ENCODE results near the gene LMLN.

LMLN gene

DNA sequence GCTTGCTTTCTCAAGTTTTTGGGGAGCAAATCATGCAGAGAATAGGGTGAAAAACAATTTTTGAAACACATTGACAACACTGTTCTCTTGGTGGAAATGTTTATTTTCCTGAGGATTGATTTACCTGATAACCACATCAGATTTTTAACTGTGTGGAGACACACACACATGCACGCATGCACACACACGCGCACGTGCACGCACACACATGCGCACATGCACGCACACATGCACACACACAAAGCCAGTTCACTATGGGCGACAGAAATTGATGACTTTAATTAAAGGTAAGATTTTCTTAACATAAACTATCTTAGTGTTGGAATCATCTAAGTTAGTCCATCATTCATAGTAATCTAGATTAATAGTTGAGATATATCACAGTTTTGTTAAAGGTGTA is 15.3 kb downstream of the LMLN start:
- no peak overlapping the region for H3K4me3 ChIP-seq
- no peak overlapping the region for H3K27ac ChIP-seq
- no peak for TF ChIP-seq CTCF (IDR thresholded peaks at IDR 0.05)
- no peak for DNase-seq (ENCODE audit: low spot score)

GRCh38 chr3:197983076-197983475 is 23.1 kb downstream of the LMLN start:
- no peak for TF ChIP-seq CTCF (IDR thresholded peaks at IDR 0.05)
- no peak for DNase-seq (ENCODE audit: low spot score)
- Histone ChIP-seq H3K4me3 (no peak overlapping the region), H3K27ac (no peak overlapping the region)

DNA sequence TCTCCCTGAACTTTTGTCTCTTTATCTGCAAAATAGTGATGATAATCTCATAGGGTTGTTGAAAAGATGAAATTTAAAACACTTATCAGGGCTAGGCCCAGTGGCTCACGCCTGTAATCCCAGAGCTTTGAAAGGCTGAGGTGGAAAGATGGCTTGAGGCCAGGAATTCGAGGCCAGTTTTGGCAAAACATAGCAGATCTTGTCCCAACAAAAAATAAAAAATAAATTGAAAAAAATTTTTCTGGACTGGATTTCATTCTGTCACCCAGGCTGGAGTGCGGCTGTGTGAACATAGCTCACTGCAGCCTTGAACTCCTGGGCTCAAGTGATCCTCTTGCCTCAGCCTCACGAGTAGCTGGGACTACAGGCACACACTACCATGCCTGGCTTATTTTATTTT is 29.6 kb downstream of the LMLN start:
- Histone ChIP-seq H3K4me3 (no peak overlapping the region), H3K27ac (no peak overlapping the region)
- no peak for TF ChIP-seq CTCF (IDR thresholded peaks at IDR 0.05)
- DNase-seq (ENCODE audit: low spot score), result no peak

DNA sequence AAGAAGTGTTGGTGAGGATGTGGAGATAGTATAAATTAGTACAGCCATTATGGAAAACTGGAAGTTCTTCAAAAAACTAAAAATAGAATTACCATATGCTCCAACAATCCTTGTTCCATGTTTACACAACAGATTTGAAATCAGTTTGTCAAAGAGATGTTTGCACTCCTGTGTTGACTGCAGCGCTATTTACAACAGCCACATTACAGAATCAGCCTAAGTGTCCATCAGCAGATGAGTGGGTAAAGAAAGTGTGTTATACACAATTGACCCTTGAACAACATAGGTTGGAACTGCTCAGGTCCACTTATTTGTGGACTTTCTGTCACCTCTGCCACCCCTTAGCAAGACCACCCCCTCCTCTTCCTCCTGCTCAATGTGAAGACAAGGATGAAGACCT is 34.7 kb downstream of the LMLN start:
- H3K4me3 ChIP-seq, result no peak overlapping the region
- no peak overlapping the region for H3K27ac ChIP-seq
- DNase-seq (ENCODE audit: low spot score), result no peak
- no peak for TF ChIP-seq CTCF (IDR thresholded peaks at IDR 0.05)

- no peak for DNase-seq (ENCODE audit: low spot score)
- Histone ChIP-seq H3K4me3 (no peak overlapping the region), H3K27ac (no peak overlapping the region)
- TF ChIP-seq CTCF (IDR thresholded peaks at IDR 0.05), result no peak
Observed at GRCh38 chr3:197996855-197997254, 36.8 kb downstream of the LMLN start.

GRCh38 chr3:197997936-197998335 is 37.9 kb downstream of the LMLN start:
- no peak for TF ChIP-seq CTCF (IDR thresholded peaks at IDR 0.05)
- Histone ChIP-seq H3K27ac (no peak overlapping the region), H3K4me3 (no peak overlapping the region)
- no peak for DNase-seq (ENCODE audit: low spot score)

DNA sequence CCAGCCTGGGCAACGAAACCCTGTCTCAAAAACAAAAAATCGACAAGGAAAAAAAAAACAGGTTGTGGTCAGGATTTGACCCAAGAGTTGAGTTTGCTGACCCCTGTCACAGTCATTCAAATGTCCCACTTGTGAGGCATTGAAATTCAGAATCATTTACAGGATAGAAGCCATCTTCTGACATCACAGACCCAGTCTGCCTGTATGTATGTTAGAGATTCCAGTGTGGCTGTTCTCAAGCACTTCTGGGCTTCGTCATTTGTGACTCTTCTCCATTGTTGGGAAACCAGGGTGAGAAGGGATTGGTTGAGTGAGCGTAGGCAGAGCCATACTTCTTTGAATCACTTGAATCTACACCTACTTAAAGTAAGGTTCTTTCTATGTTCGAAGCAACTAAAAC is 57.1 kb downstream of the LMLN start:
- Histone ChIP-seq H3K4me3 (no peak overlapping the region), H3K27ac (no peak overlapping the region)
- DNase-seq (ENCODE audit: low spot score), result no peak
- no peak for TF ChIP-seq CTCF (IDR thresholded peaks at IDR 0.05)
